GM21619 (cell line): ENCODE results near the gene FDX1.
A peak's percentile ranks its signal among the peaks of the same experiment; 100 is the strongest.

Experiments
- ATAC-seq: cut with Tn5 transposase; IDR thresholded peaks from one replicate; pipeline ENCODE4 v1.9.1; 2021; ENCODE audit not compliant: unreplicated experiment

Gene FDX1

GRCh38 chr11:110431051-110431672, 1.4 kb downstream of the FDX1 start:
- no peak for ATAC-seq

GRCh38 chr11:110431674-110432073, 1.9 kb downstream of the FDX1 start:
- ATAC-seq = no peak

GRCh38 chr11:110432713-110433392, 3.1 kb downstream of the FDX1 start:
- no peak for ATAC-seq

GRCh38 chr11:110433393-110434333, 3.9 kb downstream of the FDX1 start:
- ATAC-seq = no peak

GRCh38 chr11:110434952-110435779, 5.4 kb downstream of the FDX1 start:
- ATAC-seq = peak; percentile 17

- peak; percentile 49 for ATAC-seq
Observed at GRCh38 chr11:110435780-110436717, 6.3 kb downstream of the FDX1 start.

- ATAC-seq = no peak
Observed at GRCh38 chr11:110438017-110438416, 8.3 kb downstream of the FDX1 start.

GRCh38 chr11:110445437-110445836, 15.7 kb downstream of the FDX1 start:
- ATAC-seq = no peak

GRCh38 chr11:110446061-110446460, 16.3 kb downstream of the FDX1 start:
- ATAC-seq = no peak

GRCh38 chr11:110446594-110446993, 16.8 kb downstream of the FDX1 start:
- no peak for ATAC-seq

- no peak for ATAC-seq
Observed at GRCh38 chr11:110447343-110447742, 17.6 kb downstream of the FDX1 start.

GRCh38 chr11:110447897-110448745, 18.4 kb downstream of the FDX1 start:
- no peak for ATAC-seq

- no peak for ATAC-seq
Observed at GRCh38 chr11:110450246-110450645, 20.5 kb downstream of the FDX1 start.

- no peak for ATAC-seq
Observed at GRCh38 chr11:110452720-110453119, 23.0 kb downstream of the FDX1 start.

GRCh38 chr11:110453684-110454354, 24.1 kb downstream of the FDX1 start:
- peak; percentile 79 for ATAC-seq

- peak; percentile 45 for ATAC-seq
Observed at GRCh38 chr11:110454609-110455008, 24.9 kb downstream of the FDX1 start.

GRCh38 chr11:110455718-110456117, 26.0 kb downstream of the FDX1 start:
- peak; percentile 41 for ATAC-seq

- no peak for ATAC-seq
Observed at GRCh38 chr11:110463153-110463552, 33.4 kb downstream of the FDX1 start.
